PC-9 (cell line): ENCODE results near the gene CNTN6. TPM values are rescaled to one million over a fixed set of nuclear protein-coding genes. Genes with fewer than 3 reads are reported as not detected.

ENCODE experiments used
- BruUV-seq: library from RNA; stranded (reverse); fragments of 400-500 nt; replicated peaks from 2 replicates; lab custom pipeline; 2021; lab: Mats Ljungman, UMichigan
- CTCF ChIA-PET: fragments of 300-600 bp; sonication (Branson Sonifier 250); formaldehyde crosslinking; loops from one replicate; lab custom pipeline; 2022; ENCODE audit warnings: antibody characterized with exemption; lab: Charles Lee
- POLR2A ChIA-PET: fragments of 300-600 bp; sonication (Branson Sonifier 250); formaldehyde crosslinking; loops from one replicate; lab custom pipeline; 2022; ENCODE audit warnings: antibody characterized with exemption; ENCODE audit not compliant: unreplicated experiment; lab: Charles Lee
- DNase-seq, 2 experiments: peaks; one replicate each; pipeline versions ENCODE4 v3.0.0 to v3.0.0-alpha.2; 2015 to 2022; ENCODE audit warnings: mixed read lengths in 1 of 2
- H2AFZ ChIP-seq: fragments of 200-600 bp; sonication (generic); 2 replicates; pipeline ENCODE4 v1.8.1; 2017; ENCODE audit warnings: antibody characterized with exemption
- H3F3A ChIP-seq: fragments of 200-600 bp; sonication (generic); 2 replicates; pipeline ENCODE4 v1.8.1; 2017; ENCODE audit warnings: antibody characterized with exemption, mild to moderate bottlenecking, low read depth; ENCODE audit not compliant: insufficient read depth
- H3K27ac ChIP-seq: fragments of 200-600 bp; sonication (generic); 2 replicates; pipeline ENCODE4 v1.6.1; 2016; ENCODE audit warnings: mixed run types
- H3K27me3 ChIP-seq: fragments of 200-600 bp; sonication (generic); 2 replicates; pipeline ENCODE4 v1.6.1; 2016; ENCODE audit warnings: low read depth, mixed run types; ENCODE audit not compliant: insufficient read depth
- H3K36me3 ChIP-seq: fragments of 200-600 bp; sonication (generic); 2 replicates; pipeline ENCODE4 v1.6.1; 2016; ENCODE audit warnings: low read depth, mixed run types
- H3K4me1 ChIP-seq: fragments of 200-600 bp; sonication (generic); replicated peaks from 2 replicates; pipeline ENCODE4 v1.6.1; 2016; ENCODE audit warnings: mixed run types; ENCODE audit not compliant: insufficient read depth
- H3K4me2 ChIP-seq: fragments of 200-600 bp; sonication (generic); 2 replicates; pipeline ENCODE4 v1.6.1; 2017; ENCODE audit warnings: mixed run types
- H3K4me3 ChIP-seq: fragments of 200-600 bp; sonication (generic); 2 replicates; pipeline ENCODE4 v1.6.1; 2016; ENCODE audit warnings: mixed run types
- H3K79me2 ChIP-seq: fragments of 200-600 bp; sonication (generic); 2 replicates; pipeline ENCODE4 v1.6.1; 2017; ENCODE audit warnings: low read depth, mixed run types
- H3K9me2 ChIP-seq: fragments of 200-600 bp; sonication (generic); 2 replicates; pipeline ENCODE4 v1.8.1; 2017; ENCODE audit warnings: mild to moderate bottlenecking; ENCODE audit not compliant: insufficient read depth
- H3K9me3 ChIP-seq: fragments of 200-600 bp; sonication (generic); 2 replicates; pipeline ENCODE4 v1.8.1; 2016; ENCODE audit warnings: low read depth; ENCODE audit not compliant: insufficient read depth
- H4K20me1 ChIP-seq: fragments of 200-600 bp; sonication (generic); 2 replicates; pipeline ENCODE4 v1.8.1; 2017; ENCODE audit not compliant: insufficient read depth
- EZH2 ChIP-seq: fragments of 200-600 bp; sonication (generic); IDR thresholded peaks from 2 replicates; pipeline ENCODE4 v1.8.0; 2017; ENCODE audit warnings: antibody characterized with exemption, low read depth
- intact Hi-C: fragments of 100-400 bp; cut with micrococcal nuclease; formaldehyde crosslinking; loops from one replicate; pipeline ENCODE4 v1.10.0; 2022; ENCODE audit not compliant: unreplicated experiment
- total RNA-seq: library from RNA; stranded (reverse); gene quantifications from 2 replicates; pipeline ENCODE4 v1.2.3, GENCODE V29; 2021
- TF ChIP-seq, protein P1 (sequence below): fragments of 200-600 bp; sonication (generic); conservative IDR thresholded peaks from 2 replicates; pipeline ENCODE4 v1.6.1; 2017; ENCODE audit warnings: mixed run types, antibody characterized with exemption, mild to moderate bottlenecking, moderate library complexity

The CNTN6 gene
- total RNA-seq, 1 experiment from 2014 or later = not detected

DNA sequence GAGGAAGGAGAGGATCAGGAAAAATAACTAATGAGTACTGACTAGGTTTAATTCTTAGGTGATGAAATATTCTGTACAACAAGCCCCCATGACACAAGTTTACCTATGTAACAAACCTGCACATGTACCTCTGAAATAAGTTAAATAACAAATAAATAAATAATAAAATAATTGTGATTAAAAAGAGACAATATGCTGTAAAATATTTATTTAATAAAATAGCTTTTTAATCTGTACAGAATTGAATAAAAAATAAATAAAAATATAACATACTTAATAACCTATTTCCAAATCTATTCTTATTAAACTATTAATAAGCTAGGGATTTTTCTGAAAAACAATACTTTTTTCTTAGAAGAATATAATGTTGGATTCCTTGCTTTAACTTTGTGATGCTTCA is 355.6 kb downstream of the CNTN6 start:
- no peak for DNase-seq
- H3K36me3 ChIP-seq = no peaks in the 10 kb centered on the region
- no peaks in the 10 kb centered on the region for H3K27me3 ChIP-seq
- H3K27ac ChIP-seq = no peak overlapping the region
- ChIA-PET POLR2A (no interaction called here), CTCF (no interaction called here)
- H3K79me2 ChIP-seq = no peaks in the 10 kb centered on the region
- H2AFZ ChIP-seq = no peak overlapping the region
- no peaks in the 10 kb centered on the region for H3K4me1 ChIP-seq
- no TSS peak for BruUV-seq
- H3K4me3 ChIP-seq = no peak overlapping the region
- no peaks in the 10 kb centered on the region for H4K20me1 ChIP-seq
- no peaks in the 10 kb centered on the region for H3K9me3 ChIP-seq
- intact Hi-C loops = no loop called here
- no peak overlapping the region for H3K4me2 ChIP-seq
- H3K9me2 ChIP-seq = no peaks in the 10 kb centered on the region
- no peak for TF ChIP-seq EZH2
- TF ChIP-seq, protein P1, sequence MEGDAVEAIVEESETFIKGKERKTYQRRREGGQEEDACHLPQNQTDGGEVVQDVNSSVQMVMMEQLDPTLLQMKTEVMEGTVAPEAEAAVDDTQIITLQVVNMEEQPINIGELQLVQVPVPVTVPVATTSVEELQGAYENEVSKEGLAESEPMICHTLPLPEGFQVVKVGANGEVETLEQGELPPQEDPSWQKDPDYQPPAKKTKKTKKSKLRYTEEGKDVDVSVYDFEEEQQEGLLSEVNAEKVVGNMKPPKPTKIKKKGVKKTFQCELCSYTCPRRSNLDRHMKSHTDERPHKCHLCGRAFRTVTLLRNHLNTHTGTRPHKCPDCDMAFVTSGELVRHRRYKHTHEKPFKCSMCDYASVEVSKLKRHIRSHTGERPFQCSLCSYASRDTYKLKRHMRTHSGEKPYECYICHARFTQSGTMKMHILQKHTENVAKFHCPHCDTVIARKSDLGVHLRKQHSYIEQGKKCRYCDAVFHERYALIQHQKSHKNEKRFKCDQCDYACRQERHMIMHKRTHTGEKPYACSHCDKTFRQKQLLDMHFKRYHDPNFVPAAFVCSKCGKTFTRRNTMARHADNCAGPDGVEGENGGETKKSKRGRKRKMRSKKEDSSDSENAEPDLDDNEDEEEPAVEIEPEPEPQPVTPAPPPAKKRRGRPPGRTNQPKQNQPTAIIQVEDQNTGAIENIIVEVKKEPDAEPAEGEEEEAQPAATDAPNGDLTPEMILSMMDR = no peak
- no peaks in the 10 kb centered on the region for H3F3A ChIP-seq
